Stimulated activated CD4-positive, alpha-beta T cell treated with anti-CD3 and anti-CD28 coated beads, Interleukin-4, amount 100 ng/mL, for 24 hours (primary cell): Measurements from ENCODE around the gene MUC5B.
"Not testable (repeated sequence)": the region's sequence is repeated elsewhere in the genome, so short reads cannot be mapped to it uniquely, and the experiment has no call there.

Experiments
- DNase-seq: peaks from one replicate; pipeline ENCODE4 v3.0.0-alpha.2; 2020

MUC5B gene

GRCh38 chr11:1203505-1204271 lies 19.2 kb upstream of the MUC5B start:
- no peak for DNase-seq

- DNase-seq = no peak
Measured at GRCh38 chr11:1204381-1205101, 18.3 kb upstream of the MUC5B start.

GRCh38 chr11:1205121-1205986 lies 17.5 kb upstream of the MUC5B start:
- no peak for DNase-seq

- no peak for DNase-seq
Measured at GRCh38 chr11:1205987-1206331, 16.9 kb upstream of the MUC5B start.

GRCh38 chr11:1206391-1207271 lies 16.2 kb upstream of the MUC5B start:
- no peak for DNase-seq

GRCh38 chr11:1207401-1208143 lies 15.3 kb upstream of the MUC5B start:
- DNase-seq = no peak

- DNase-seq = no peak
Measured at GRCh38 chr11:1208144-1208393, 14.8 kb upstream of the MUC5B start.

- no peak for DNase-seq
Measured at GRCh38 chr11:1208394-1209261, 14.2 kb upstream of the MUC5B start.

GRCh38 chr11:1209371-1210057 lies 13.4 kb upstream of the MUC5B start:
- DNase-seq = no peak

GRCh38 chr11:1211838-1212237 lies 11.0 kb upstream of the MUC5B start:
- DNase-seq = no peak

GRCh38 chr11:1215826-1216225 lies 7.0 kb upstream of the MUC5B start:
- DNase-seq = not testable (repeated sequence)

- DNase-seq = no peak
Measured at GRCh38 chr11:1217151-1217550, 5.7 kb upstream of the MUC5B start.

- DNase-seq = no peak
Measured at GRCh38 chr11:1218256-1218787, 4.5 kb upstream of the MUC5B start.

- no peak for DNase-seq
Measured at GRCh38 chr11:1218788-1219445, 3.9 kb upstream of the MUC5B start.

- no peak for DNase-seq
Measured at GRCh38 chr11:1219446-1219833, 3.4 kb upstream of the MUC5B start.

- DNase-seq = no peak
Measured at GRCh38 chr11:1219834-1220815, 2.7 kb upstream of the MUC5B start.

GRCh38 chr11:1220941-1221721 lies 1.7 kb upstream of the MUC5B start:
- no peak for DNase-seq
